B cell (primary cell): Measurements from ENCODE around the gene ALMS1.

Experiments
- CTCF ChIP-seq: fragments of 200-600 bp; IDR thresholded peaks from one replicate; pipeline ENCODE4 v1.8.0; 2022; ENCODE audit warnings: antibody characterized with exemption, mild to moderate bottlenecking
- EZH2 ChIP-seq: IDR thresholded peaks from 2 replicates; pipeline ENCODE4 v1.6.1; 2012; ENCODE audit warnings: borderline replicate concordance, low read depth, mild to moderate bottlenecking, moderate library complexity, low read length; ENCODE audit not compliant: insufficient read depth, poor library complexity, severe bottlenecking

- no peak for TF ChIP-seq CTCF
- no peak for TF ChIP-seq EZH2
These were observed 118.4 kb downstream of the ALMS1 start for GRCh38 chr2:73503992-73504570.
